Neural progenitor cell (in vitro differentiated cells): ENCODE measurements around the gene RBPMS2. TPM values are rescaled to one million over a fixed set of nuclear protein-coding genes. Genes with fewer than 3 reads are reported as not detected.
A peak's percentile ranks its signal among the peaks of the same experiment; 100 is the strongest.

ENCODE experiments used
- DNase-seq: peaks from one replicate; pipeline ENCODE4 v3.0.0-alpha.2; 2016; ENCODE audit warnings: low spot score
- H2AFZ ChIP-seq: fragments of 200-600 bp; sonication (generic); replicated peaks from 2 replicates; pipeline ENCODE4 v1.6.1; 2016; ENCODE audit warnings: antibody characterized with exemption
- H3F3A ChIP-seq: fragments of 200-600 bp; sonication (generic); 2 replicates; pipeline ENCODE4 v1.6.1; 2016; ENCODE audit warnings: antibody characterized with exemption, low read depth
- H3K27ac ChIP-seq: fragments of 200-600 bp; sonication (generic); 2 replicates; pipeline ENCODE4 v1.5.1; 2016; ENCODE audit warnings: mild to moderate bottlenecking
- H3K27me3 ChIP-seq: fragments of 200-600 bp; sonication (generic); 2 replicates; pipeline ENCODE4 v1.6.1; 2016; ENCODE audit warnings: mild to moderate bottlenecking, moderate library complexity
- H3K36me3 ChIP-seq: fragments of 200-600 bp; sonication (generic); 2 replicates; pipeline ENCODE4 v1.5.1; 2016
- H3K4me1 ChIP-seq: fragments of 200-600 bp; sonication (generic); 2 replicates; pipeline ENCODE4 v1.6.1; 2016; ENCODE audit warnings: mixed run types
- H3K4me2 ChIP-seq: fragments of 200-600 bp; sonication (generic); 2 replicates; pipeline ENCODE4 v1.6.1; 2016
- H3K4me3 ChIP-seq: fragments of 200-600 bp; sonication (generic); 2 replicates; pipeline ENCODE4 v1.5.1; 2016
- H3K79me2 ChIP-seq: fragments of 200-600 bp; sonication (generic); 2 replicates; pipeline ENCODE4 v1.6.1; 2016; ENCODE audit warnings: low read depth
- H3K9ac ChIP-seq: fragments of 200-600 bp; sonication (generic); 2 replicates; pipeline ENCODE4 v1.6.1; 2016
- H3K9me3 ChIP-seq: fragments of 200-600 bp; sonication (generic); 2 replicates; pipeline ENCODE4 v1.5.1; 2016; ENCODE audit warnings: low read depth
- H4K20me1 ChIP-seq: fragments of 200-600 bp; sonication (generic); 2 replicates; pipeline ENCODE4 v1.6.1; 2016; ENCODE audit warnings: low read depth
- H3K27ac Mint-ChIP-seq: 3 replicates; pipeline ENCODE4 v1.8.0; 2021; ENCODE audit warnings: mixed read lengths
- H3K27me3 Mint-ChIP-seq: 2 replicates; pipeline ENCODE4 v1.8.0; 2022; ENCODE audit warnings: low read depth, mild to moderate bottlenecking, inconsistent platforms, moderate library complexity, mixed read lengths; ENCODE audit not compliant: insufficient read depth
- H3K36me3 Mint-ChIP-seq: 3 replicates; pipeline ENCODE4 v1.8.0; 2021; ENCODE audit warnings: mixed read lengths
- H3K4me1 Mint-ChIP-seq: 3 replicates; pipeline ENCODE4 v1.8.0; 2021; ENCODE audit warnings: mixed read lengths
- H3K4me3 Mint-ChIP-seq: 3 replicates; pipeline ENCODE4 v1.8.0; 2021; ENCODE audit warnings: mild to moderate bottlenecking, moderate library complexity, mixed read lengths
- H3K9me3 Mint-ChIP-seq: 3 replicates; pipeline ENCODE4 v1.8.0; 2020; ENCODE audit warnings: mixed read lengths
- EZH2 ChIP-seq: fragments of 200-600 bp; sonication (generic); IDR thresholded peaks from 2 replicates; pipeline ENCODE4 v1.6.1; 2017; ENCODE audit warnings: antibody characterized with exemption, mild to moderate bottlenecking, moderate library complexity
- EZH2phosphoT487 ChIP-seq: fragments of 200-600 bp; sonication (generic); IDR thresholded peaks from 2 replicates; pipeline ENCODE4 v1.6.1; 2017; ENCODE audit warnings: antibody characterized with exemption
- total RNA-seq: library from RNA; depleted of rRNA; stranded (reverse); fragments of >200 nt; gene quantifications from 2 replicates; pipeline ENCODE4 v1.2.3, GENCODE V29; 2015; ENCODE audit warnings: low replicate concordance
- TF ChIP-seq, protein P1 (sequence below): fragments of 200-600 bp; sonication (generic); IDR thresholded peaks from 2 replicates; pipeline ENCODE4 v1.5.1; 2017; ENCODE audit warnings: antibody characterized with exemption, mild to moderate bottlenecking

RBPMS2 gene
- total RNA-seq, 1 donor from 2014 or later = 0.15 TPM

DNA sequence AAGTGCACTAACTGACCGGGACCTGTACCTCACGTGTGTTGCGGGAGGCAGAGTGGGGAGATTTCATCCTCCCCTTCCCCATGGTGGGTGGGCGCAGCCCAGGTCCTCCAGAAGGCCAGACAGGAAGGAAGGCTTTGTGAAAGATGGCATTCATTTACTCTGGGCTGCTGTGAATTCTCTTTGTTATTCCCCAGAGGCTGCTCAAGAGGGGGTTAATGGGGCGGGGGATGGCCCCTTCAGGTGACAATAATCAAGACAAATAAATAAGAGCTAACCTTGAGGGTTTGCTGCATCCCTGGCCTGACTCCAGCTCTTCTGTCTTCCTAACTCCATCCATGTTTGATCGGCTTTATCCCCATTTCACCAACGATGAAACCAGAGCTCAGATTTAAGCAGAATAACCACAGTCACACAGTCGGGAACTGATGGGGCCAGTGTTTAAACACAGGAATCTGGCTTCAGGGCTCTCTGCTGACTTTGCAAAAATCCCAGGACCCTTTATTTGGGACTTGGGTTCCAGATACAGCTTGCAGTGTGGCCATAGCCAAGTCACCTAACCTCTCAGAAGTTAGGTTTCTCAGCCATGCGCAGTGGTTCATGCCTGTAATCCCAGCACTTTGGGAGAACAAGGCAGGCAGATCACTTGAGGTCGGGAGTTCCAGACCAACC lies 33.5 kb upstream of the RBPMS2 start:
- H3K9me3 ChIP-seq = no peaks in the 10 kb centered on the region
- no peak overlapping the region for H3K27ac ChIP-seq
- Mint-ChIP-seq H3K9me3 (no peaks in the 10 kb centered on the region), H3K27me3 (peaks cover 12% of the 10 kb centered on the region), H3K4me1 (peaks cover 49% of the 10 kb centered on the region), H3K27ac (peak overlapping the region; percentile 16), H3K4me3 (no peak overlapping the region), H3K36me3 (no peaks in the 10 kb centered on the region)
- H3K79me2 ChIP-seq = no peaks in the 10 kb centered on the region
- H2AFZ ChIP-seq = no peak overlapping the region
- peaks cover 52% of the 10 kb centered on the region for H3K4me1 ChIP-seq
- H3F3A ChIP-seq = peaks cover 65% of the 10 kb centered on the region
- H3K4me3 ChIP-seq = peak overlapping the region; percentile 11
- H3K9ac ChIP-seq = no peak overlapping the region
- TF ChIP-seq EZH2phosphoT487 = no peak
- TF ChIP-seq, protein P1, sequence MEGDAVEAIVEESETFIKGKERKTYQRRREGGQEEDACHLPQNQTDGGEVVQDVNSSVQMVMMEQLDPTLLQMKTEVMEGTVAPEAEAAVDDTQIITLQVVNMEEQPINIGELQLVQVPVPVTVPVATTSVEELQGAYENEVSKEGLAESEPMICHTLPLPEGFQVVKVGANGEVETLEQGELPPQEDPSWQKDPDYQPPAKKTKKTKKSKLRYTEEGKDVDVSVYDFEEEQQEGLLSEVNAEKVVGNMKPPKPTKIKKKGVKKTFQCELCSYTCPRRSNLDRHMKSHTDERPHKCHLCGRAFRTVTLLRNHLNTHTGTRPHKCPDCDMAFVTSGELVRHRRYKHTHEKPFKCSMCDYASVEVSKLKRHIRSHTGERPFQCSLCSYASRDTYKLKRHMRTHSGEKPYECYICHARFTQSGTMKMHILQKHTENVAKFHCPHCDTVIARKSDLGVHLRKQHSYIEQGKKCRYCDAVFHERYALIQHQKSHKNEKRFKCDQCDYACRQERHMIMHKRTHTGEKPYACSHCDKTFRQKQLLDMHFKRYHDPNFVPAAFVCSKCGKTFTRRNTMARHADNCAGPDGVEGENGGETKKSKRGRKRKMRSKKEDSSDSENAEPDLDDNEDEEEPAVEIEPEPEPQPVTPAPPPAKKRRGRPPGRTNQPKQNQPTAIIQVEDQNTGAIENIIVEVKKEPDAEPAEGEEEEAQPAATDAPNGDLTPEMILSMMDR = no peak
- TF ChIP-seq EZH2 = no peak
- H4K20me1 ChIP-seq = no peaks in the 10 kb centered on the region
- peak; percentile 57 for DNase-seq
- H3K36me3 ChIP-seq = no peaks in the 10 kb centered on the region
- H3K27me3 ChIP-seq = no peaks in the 10 kb centered on the region
- H3K4me2 ChIP-seq = peak overlapping the region; percentile 62

DNA sequence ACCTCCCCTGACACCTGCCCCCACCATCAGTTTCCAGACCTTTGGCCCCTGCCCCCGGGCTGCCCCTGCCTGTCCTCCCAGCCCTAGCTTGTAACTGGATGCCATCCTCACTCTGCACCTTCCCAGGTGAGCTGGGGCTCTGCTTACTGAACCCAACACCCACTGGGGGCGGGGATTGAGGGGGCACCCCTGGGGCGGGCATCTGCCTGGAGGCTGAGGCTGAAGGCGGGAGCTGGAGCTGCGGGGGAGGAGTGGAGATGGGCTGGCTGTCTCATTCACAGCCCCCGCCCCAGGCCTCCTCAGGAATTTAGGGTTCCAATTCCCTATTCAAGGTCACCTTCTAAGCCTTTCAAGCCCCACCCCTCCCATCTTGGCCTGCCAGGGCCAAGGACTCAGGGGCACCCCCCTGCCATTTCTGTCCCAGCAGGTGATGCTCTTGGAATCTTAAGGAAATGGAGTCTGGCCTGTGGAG lies 32.4 kb upstream of the RBPMS2 start:
- no peaks in the 10 kb centered on the region for H3K36me3 ChIP-seq
- no peaks in the 10 kb centered on the region for H4K20me1 ChIP-seq
- peaks cover 49% of the 10 kb centered on the region for H3K4me1 Mint-ChIP-seq
- TF ChIP-seq, protein P1 = no peak
- TF ChIP-seq EZH2phosphoT487 (no peak), EZH2 (no peak)
- H3K4me3 ChIP-seq = no peak overlapping the region
- no peak overlapping the region for H3K27ac ChIP-seq
- no peak overlapping the region for H3K4me3 Mint-ChIP-seq
- no peaks in the 10 kb centered on the region for H3K9me3 ChIP-seq
- no peaks in the 10 kb centered on the region for H3K36me3 Mint-ChIP-seq
- peak overlapping the region; percentile 96 for H2AFZ ChIP-seq
- H3K4me2 ChIP-seq = peak overlapping the region; percentile 37
- peaks cover 52% of the 10 kb centered on the region for H3K4me1 ChIP-seq
- no peaks in the 10 kb centered on the region for H3K9me3 Mint-ChIP-seq
- DNase-seq = no peak
- H3K27me3 ChIP-seq = no peaks in the 10 kb centered on the region
- no peak overlapping the region for H3K9ac ChIP-seq
- H3K79me2 ChIP-seq = no peaks in the 10 kb centered on the region
- no peak overlapping the region for H3K27ac Mint-ChIP-seq
- H3K27me3 Mint-ChIP-seq = peaks cover 13% of the 10 kb centered on the region
- H3F3A ChIP-seq = peaks cover 58% of the 10 kb centered on the region

DNA sequence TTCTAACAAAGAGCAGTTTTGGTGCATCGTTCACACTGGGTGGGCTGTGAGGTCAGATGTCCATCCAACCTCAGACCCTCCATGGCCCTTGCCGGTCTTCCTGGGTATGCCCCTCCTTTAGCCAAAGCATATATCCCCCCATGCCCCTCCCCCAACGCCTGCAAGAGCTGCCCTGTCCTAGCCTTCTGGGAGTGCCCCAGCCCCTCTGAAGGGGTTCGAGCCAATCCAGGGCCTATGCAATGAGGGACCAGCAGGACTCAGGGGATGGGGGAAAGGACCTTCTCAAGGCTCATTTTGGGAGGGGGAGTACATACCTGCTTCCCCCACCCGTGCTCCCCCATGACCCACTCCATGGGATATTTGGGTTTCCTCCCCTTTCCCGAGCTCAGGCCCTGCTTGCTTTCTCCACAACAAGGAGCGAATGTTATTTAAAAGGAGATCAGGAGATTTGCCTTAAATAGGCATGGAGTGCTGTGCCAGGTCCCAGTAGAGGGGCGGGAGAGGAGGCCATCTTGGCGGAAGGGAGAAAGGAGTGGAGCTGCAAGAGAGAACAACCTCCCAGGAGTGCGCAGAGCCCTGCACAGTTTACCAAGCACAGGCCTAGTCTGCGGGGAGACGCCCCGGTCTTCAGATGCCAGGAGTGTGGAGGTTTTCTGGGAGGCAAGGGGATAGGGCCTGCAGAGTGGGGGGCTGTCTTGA lies 31.8 kb upstream of the RBPMS2 start:
- H3K79me2 ChIP-seq = no peaks in the 10 kb centered on the region
- H2AFZ ChIP-seq = peak overlapping the region; percentile 96
- peak overlapping the region; percentile 33 for H3K27ac Mint-ChIP-seq
- TF ChIP-seq EZH2phosphoT487 = no peak
- TF ChIP-seq, protein P1 = no peak
- TF ChIP-seq EZH2 = no peak
- no peaks in the 10 kb centered on the region for H3K36me3 ChIP-seq
- peak overlapping the region; percentile 37 for H3K4me2 ChIP-seq
- no peak overlapping the region for H3K9ac ChIP-seq
- no peaks in the 10 kb centered on the region for H3K27me3 ChIP-seq
- no peak overlapping the region for H3K4me3 ChIP-seq
- H4K20me1 ChIP-seq = no peaks in the 10 kb centered on the region
- H3K36me3 Mint-ChIP-seq = no peaks in the 10 kb centered on the region
- peaks cover 60% of the 10 kb centered on the region for H3F3A ChIP-seq
- H3K4me1 ChIP-seq = peaks cover 52% of the 10 kb centered on the region
- no peak overlapping the region for H3K27ac ChIP-seq
- no peaks in the 10 kb centered on the region for H3K9me3 ChIP-seq
- H3K4me1 Mint-ChIP-seq = peaks cover 47% of the 10 kb centered on the region
- DNase-seq = peak; percentile 51
- H3K27me3 Mint-ChIP-seq = peaks cover 13% of the 10 kb centered on the region
- H3K4me3 Mint-ChIP-seq = no peak overlapping the region
- no peaks in the 10 kb centered on the region for H3K9me3 Mint-ChIP-seq
